BLaER1 (cell line): ENCODE data around the gene CCSER1.

Experiments used
- H3K27ac ChIP-seq: shearing (Covaris generic); formaldehyde crosslinking; 2 replicates; pipeline ENCODE4 v1.8.1; 2022
- H3K27me3 ChIP-seq: shearing (Covaris generic); formaldehyde crosslinking; 2 replicates; pipeline ENCODE4 v1.8.1; 2022
- H3K36me3 ChIP-seq: shearing (Covaris generic); formaldehyde crosslinking; 2 replicates; pipeline ENCODE4 v1.8.1; 2022
- H3K4me1 ChIP-seq: shearing (Covaris generic); formaldehyde crosslinking; 2 replicates; pipeline ENCODE4 v1.8.1; 2022
- H3K4me2 ChIP-seq: shearing (Covaris generic); formaldehyde crosslinking; 2 replicates; pipeline ENCODE4 v1.8.1; 2022
- H3K4me3 ChIP-seq: shearing (Covaris generic); formaldehyde crosslinking; 2 replicates; pipeline ENCODE4 v1.8.1; 2022
- H3K9ac ChIP-seq: shearing (Covaris generic); formaldehyde crosslinking; 2 replicates; pipeline ENCODE4 v1.8.1; 2022
- H3K9me3 ChIP-seq: shearing (Covaris generic); formaldehyde crosslinking; 2 replicates; pipeline ENCODE4 v1.8.1; 2022
- H4K20me1 ChIP-seq: shearing (Covaris generic); formaldehyde crosslinking; 2 replicates; pipeline ENCODE4 v1.8.1; 2022
- Cebpa-rat ChIP-seq: shearing (Covaris generic); IDR thresholded peaks from 2 replicates; pipeline ENCODE4 v1.8.1; 2022

The CCSER1 gene

DNA sequence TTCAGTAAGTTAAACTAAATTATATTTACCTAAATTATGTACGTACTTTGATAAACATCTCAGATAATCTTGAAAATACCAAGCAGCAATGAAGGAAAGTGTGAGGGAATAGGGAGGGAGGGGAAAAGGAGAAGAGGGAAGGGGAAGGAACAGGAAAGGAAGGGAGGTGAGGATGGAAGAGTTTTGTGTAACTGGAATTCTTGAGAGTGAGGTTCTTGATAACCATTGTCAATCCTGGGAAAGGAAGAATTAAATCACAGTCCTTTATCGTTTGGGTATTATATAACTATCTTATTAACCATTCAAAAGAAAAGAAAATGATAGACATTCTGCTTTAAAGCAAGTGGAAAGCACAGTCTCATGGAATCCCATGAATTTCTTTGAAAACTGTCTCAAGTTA, 795.0 kb downstream of the CCSER1 start:
- Histone ChIP-seq H3K9me3 (no peaks in the 10 kb centered on the region), H3K9ac (no peak overlapping the region), H4K20me1 (no peaks in the 10 kb centered on the region), H3K4me1 (no peaks in the 10 kb centered on the region), H3K4me2 (no peak overlapping the region), H3K27me3 (no peaks in the 10 kb centered on the region), H3K36me3 (no peaks in the 10 kb centered on the region), H3K4me3 (no peak overlapping the region), H3K27ac (no peak overlapping the region)
- TF ChIP-seq Cebpa-rat = no peak

DNA sequence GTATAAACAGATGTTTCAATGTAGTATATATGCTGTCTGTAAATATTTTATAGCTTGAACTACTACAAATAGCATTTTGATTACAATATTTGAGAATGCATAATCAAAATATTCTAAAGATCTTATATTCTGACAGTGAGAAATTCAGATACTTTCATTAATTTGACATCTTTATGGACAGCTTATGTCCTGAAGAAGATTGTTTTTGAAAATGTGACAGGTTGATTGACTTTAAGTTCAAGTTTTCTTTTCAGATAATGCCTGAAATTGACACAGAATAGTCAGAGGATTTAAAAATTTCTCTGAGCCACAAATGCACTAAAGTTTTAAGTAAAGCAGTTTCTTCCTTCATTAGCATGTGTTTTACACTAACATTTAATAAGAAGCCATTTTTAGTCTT, 799.8 kb downstream of the CCSER1 start:
- H3K4me1 ChIP-seq = no peaks in the 10 kb centered on the region
- H3K9ac ChIP-seq = no peak overlapping the region
- H3K27ac ChIP-seq = no peak overlapping the region
- no peak overlapping the region for H3K4me3 ChIP-seq
- no peaks in the 10 kb centered on the region for H3K36me3 ChIP-seq
- no peaks in the 10 kb centered on the region for H3K9me3 ChIP-seq
- no peak overlapping the region for H3K4me2 ChIP-seq
- no peak for TF ChIP-seq Cebpa-rat
- H3K27me3 ChIP-seq = no peaks in the 10 kb centered on the region
- H4K20me1 ChIP-seq = no peaks in the 10 kb centered on the region

DNA sequence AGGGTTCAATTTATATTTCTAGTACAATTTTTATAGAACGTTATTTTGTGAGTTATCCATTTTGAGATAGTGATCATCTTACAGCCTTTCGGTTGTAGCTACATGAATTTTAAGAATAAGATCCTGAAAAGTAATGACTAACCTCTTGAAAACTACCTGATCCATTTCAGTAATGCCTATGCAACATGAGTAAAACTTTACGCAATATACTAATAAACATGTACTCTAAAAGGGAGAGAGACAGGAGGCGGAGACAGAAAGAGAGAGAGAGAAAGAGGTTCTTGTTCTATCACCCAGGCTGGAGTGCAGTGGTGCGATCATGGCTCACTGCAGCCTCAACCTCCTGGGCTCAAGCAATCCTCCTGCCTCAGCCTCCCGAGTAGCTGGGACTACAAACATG, 816.1 kb downstream of the CCSER1 start:
- no peak for TF ChIP-seq Cebpa-rat
- no peaks in the 10 kb centered on the region for H3K27me3 ChIP-seq
- no peaks in the 10 kb centered on the region for H3K9me3 ChIP-seq
- H3K4me2 ChIP-seq = no peak overlapping the region
- no peak overlapping the region for H3K4me3 ChIP-seq
- H3K9ac ChIP-seq = no peak overlapping the region
- no peaks in the 10 kb centered on the region for H3K36me3 ChIP-seq
- no peak overlapping the region for H3K27ac ChIP-seq
- no peaks in the 10 kb centered on the region for H3K4me1 ChIP-seq
- no peaks in the 10 kb centered on the region for H4K20me1 ChIP-seq

DNA sequence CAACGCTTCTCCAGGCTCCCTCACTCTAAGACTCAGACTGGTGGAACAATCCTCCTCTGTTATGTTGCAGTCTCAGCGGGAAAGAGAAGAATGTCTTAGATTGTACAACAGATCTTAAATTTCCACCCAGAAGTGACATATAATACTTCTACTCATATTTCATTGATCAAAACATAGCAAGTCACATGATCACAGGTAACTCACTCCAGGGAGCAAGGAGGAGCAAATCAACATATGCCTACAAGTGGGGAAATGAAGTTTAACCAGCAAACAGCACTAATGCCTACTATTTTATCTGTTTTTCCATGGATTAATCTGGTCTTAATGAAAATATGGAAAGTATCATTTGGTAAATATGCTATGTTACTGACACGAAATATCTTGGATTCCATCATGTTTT, 819.8 kb downstream of the CCSER1 start:
- H3K4me1 ChIP-seq = no peaks in the 10 kb centered on the region
- no peak overlapping the region for H3K9ac ChIP-seq
- no peak overlapping the region for H3K4me3 ChIP-seq
- no peak overlapping the region for H3K4me2 ChIP-seq
- H3K27me3 ChIP-seq = no peaks in the 10 kb centered on the region
- H4K20me1 ChIP-seq = no peaks in the 10 kb centered on the region
- no peaks in the 10 kb centered on the region for H3K36me3 ChIP-seq
- TF ChIP-seq Cebpa-rat = no peak
- no peak overlapping the region for H3K27ac ChIP-seq
- H3K9me3 ChIP-seq = no peaks in the 10 kb centered on the region

DNA sequence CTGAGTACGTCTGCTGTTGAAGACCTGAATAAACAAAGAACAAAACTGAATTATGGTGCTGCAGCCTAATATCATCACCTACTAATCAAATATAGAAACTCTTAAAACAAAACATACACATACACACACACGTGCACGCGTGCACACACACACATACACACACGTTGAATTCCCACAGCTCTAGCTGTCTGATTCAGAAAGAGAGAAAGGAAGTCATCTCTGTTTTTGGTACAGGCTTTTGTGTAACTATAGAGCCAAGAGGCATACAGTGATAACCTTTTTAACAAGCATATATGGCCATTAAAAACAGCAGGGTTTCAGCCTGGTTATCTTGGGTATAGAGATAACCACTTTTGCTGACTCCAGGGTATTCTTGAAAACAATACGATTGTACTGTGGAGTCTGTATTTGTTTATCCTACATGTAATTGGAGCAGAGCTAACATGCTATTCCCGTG, 823.2 kb downstream of the CCSER1 start:
- H3K4me2 ChIP-seq = no peak overlapping the region
- no peaks in the 10 kb centered on the region for H3K9me3 ChIP-seq
- no peaks in the 10 kb centered on the region for H3K36me3 ChIP-seq
- H3K9ac ChIP-seq = no peak overlapping the region
- H3K4me1 ChIP-seq = no peaks in the 10 kb centered on the region
- H3K27ac ChIP-seq = no peak overlapping the region
- no peaks in the 10 kb centered on the region for H3K27me3 ChIP-seq
- H4K20me1 ChIP-seq = no peaks in the 10 kb centered on the region
- no peak for TF ChIP-seq Cebpa-rat
- H3K4me3 ChIP-seq = no peak overlapping the region

DNA sequence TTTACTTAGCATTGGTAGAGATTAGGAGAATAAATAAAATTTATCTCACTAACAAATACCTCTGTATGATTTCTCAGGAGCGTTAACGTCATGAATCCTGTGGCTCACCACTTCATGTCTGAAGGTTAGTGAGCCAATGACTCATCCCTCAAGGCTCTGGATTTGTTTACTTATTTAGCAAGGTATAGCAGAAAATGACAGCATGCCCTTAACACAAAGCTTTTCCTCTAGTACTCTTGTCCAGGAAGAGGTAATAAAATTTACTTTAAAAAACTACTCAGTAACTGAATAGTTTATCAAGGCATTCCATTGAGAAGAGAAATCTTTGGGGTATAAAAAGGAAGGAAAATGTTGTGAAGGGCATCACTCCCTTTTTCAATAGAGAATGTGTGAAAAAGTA, 823.8 kb downstream of the CCSER1 start:
- no peaks in the 10 kb centered on the region for H3K9me3 ChIP-seq
- H3K4me2 ChIP-seq = no peak overlapping the region
- no peaks in the 10 kb centered on the region for H3K4me1 ChIP-seq
- no peaks in the 10 kb centered on the region for H3K27me3 ChIP-seq
- H4K20me1 ChIP-seq = no peaks in the 10 kb centered on the region
- no peak overlapping the region for H3K9ac ChIP-seq
- no peak for TF ChIP-seq Cebpa-rat
- no peak overlapping the region for H3K4me3 ChIP-seq
- no peak overlapping the region for H3K27ac ChIP-seq
- H3K36me3 ChIP-seq = no peaks in the 10 kb centered on the region

DNA sequence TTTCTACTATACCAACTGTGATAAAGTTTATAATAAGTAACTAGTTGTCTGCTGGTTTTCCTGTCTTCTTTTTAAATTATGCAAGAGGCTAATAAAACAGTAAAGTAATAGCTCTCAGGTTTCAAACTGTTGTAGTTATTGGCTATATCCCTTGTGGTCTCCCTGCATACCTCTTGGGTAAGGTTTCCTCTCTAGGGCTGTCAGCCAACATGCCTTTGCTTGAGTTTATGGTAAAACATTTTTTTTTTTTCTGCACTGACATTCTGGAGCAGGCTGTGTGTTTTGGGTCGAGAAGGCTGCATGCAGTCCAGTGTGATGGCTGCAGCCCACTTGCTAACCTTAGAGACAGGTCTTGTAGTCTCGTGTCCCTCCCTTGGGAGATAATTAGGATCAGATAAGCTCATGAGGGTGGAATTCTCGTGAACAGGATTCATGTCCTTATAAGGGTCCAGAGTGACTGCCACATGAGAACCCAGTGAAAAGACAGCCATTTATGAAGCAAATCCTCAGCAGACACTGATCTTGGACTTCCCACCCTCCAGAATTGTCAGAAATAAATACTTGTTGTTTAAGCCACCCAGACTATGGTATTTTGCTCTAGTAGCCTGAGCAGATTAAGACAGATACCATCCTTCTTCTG, 831.2 kb downstream of the CCSER1 start:
- Histone ChIP-seq H3K27me3 (no peaks in the 10 kb centered on the region), H3K4me3 (no peak overlapping the region), H3K9me3 (no peaks in the 10 kb centered on the region), H3K27ac (no peak overlapping the region), H3K4me1 (no peaks in the 10 kb centered on the region), H3K4me2 (no peak overlapping the region), H4K20me1 (no peaks in the 10 kb centered on the region), H3K36me3 (no peaks in the 10 kb centered on the region), H3K9ac (no peak overlapping the region)
- no peak for TF ChIP-seq Cebpa-rat

DNA sequence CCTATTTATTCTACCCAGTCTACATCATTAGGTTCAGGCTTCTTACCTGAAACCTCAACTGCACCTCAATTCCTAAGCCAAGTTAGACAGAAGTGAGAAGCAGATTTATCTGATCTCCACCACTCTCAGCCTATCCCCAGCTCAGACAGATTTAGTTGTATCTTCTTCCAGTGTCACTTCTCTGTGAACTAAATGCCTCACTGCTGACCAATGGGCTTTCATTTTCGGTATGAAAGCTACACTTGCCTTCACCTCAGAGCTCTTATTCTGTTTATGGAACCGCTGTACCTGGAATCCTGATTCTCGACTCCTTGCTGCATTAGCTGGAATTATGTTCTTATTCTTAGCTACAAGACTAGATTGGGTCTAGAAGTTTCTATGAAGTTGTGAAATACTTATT, 833.2 kb downstream of the CCSER1 start:
- Histone ChIP-seq H3K9me3 (no peaks in the 10 kb centered on the region), H3K4me1 (no peaks in the 10 kb centered on the region), H3K4me3 (no peak overlapping the region), H3K36me3 (no peaks in the 10 kb centered on the region), H3K9ac (no peak overlapping the region), H3K4me2 (no peak overlapping the region), H4K20me1 (no peaks in the 10 kb centered on the region), H3K27ac (no peak overlapping the region), H3K27me3 (no peaks in the 10 kb centered on the region)
- no peak for TF ChIP-seq Cebpa-rat

DNA sequence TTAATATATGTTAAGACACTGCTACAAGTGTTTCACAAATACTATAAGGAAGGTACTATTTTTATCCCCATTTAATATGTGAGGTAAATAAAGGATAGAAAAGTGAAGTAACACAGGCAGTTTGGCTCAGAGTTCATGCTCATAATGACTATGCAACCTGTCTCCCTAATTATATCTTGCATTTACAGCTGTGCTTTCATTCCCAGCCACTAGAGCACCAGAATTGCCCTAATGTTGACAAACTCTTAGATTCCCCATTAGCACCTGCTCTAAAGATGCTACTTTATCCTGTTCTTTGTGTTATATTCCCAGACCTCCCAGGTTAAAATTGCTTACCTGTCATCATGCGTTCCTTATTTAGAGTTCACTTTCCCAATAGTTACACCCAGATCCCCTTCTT, 833.6 kb downstream of the CCSER1 start:
- Histone ChIP-seq H3K4me2 (no peak overlapping the region), H3K9me3 (no peaks in the 10 kb centered on the region), H3K27me3 (no peaks in the 10 kb centered on the region), H3K36me3 (no peaks in the 10 kb centered on the region), H3K27ac (no peak overlapping the region), H3K4me3 (no peak overlapping the region), H3K9ac (no peak overlapping the region), H4K20me1 (no peaks in the 10 kb centered on the region), H3K4me1 (no peaks in the 10 kb centered on the region)
- TF ChIP-seq Cebpa-rat = no peak

DNA sequence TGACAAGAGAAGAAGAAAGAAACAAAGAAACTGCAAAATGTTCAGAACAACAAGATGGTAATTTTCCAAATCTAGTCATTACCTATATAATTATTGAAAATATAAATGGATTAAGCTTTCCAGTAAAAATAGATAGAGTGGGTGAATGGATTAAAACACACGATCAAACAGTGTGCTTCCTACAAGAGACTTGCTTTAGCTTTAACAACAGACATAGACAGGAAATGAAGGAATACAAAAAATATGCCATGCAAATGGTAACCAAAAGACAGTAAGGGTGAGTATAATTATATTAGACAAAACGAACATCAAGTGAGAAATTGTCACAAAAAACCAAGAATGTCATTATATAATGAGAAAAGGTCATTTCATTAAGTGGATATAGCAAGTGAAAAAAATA, 842.8 kb downstream of the CCSER1 start:
- Histone ChIP-seq H3K36me3 (no peaks in the 10 kb centered on the region), H3K9me3 (no peaks in the 10 kb centered on the region), H3K4me3 (no peak overlapping the region), H3K27ac (no peak overlapping the region), H3K4me2 (no peak overlapping the region), H3K4me1 (no peaks in the 10 kb centered on the region), H3K27me3 (no peaks in the 10 kb centered on the region), H4K20me1 (no peaks in the 10 kb centered on the region), H3K9ac (no peak overlapping the region)
- TF ChIP-seq Cebpa-rat = no peak

DNA sequence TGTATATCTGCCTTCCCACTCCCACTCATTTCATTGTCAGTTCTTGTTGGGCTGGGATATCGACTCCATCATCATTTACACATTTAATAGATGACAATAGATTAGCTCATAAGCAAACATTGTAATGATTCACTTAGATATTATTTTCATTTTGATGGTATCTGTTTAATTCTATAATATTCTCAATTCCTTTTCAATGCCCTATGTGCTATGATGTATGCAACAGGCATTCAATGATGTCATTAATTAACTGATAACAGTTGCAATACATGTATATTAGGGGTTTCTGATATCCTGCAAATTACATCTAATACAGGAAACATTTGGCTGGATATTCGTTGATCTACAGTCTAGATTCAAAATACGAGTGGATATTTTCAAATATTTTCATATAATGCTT, 850.5 kb downstream of the CCSER1 start:
- no peak overlapping the region for H3K4me2 ChIP-seq
- no peak for TF ChIP-seq Cebpa-rat
- no peak overlapping the region for H3K27ac ChIP-seq
- H3K4me3 ChIP-seq = no peak overlapping the region
- no peaks in the 10 kb centered on the region for H3K27me3 ChIP-seq
- H4K20me1 ChIP-seq = no peaks in the 10 kb centered on the region
- no peaks in the 10 kb centered on the region for H3K36me3 ChIP-seq
- no peaks in the 10 kb centered on the region for H3K9me3 ChIP-seq
- no peaks in the 10 kb centered on the region for H3K4me1 ChIP-seq
- H3K9ac ChIP-seq = no peak overlapping the region
